Keratinocyte (primary cell): Measurements from ENCODE around the gene PIM2. TPM values are rescaled to one million over a fixed set of nuclear protein-coding genes. Genes with fewer than 3 reads are reported as not detected.

Experiments
- DNase-seq: peaks from one replicate; pipeline ENCODE4 v3.0.0-alpha.2; 2011; ENCODE audit warnings: low read depth, missing footprints, low spot score
- FAIRE-seq: peaks from 2 replicates; lab custom pipeline; 2011; peaks lifted over from hg19 to GRCh38; lab: Jason Lieb, UNC
- H2AFZ ChIP-seq: 2 replicates; pipeline ENCODE4 v1.6.0; 2012; ENCODE audit warnings: low read length, control low read depth, inconsistent platforms; ENCODE audit not compliant: control insufficient read depth
- H3K27ac ChIP-seq: 2 replicates; pipeline ENCODE4 v1.5.1; 2011; ENCODE audit warnings: low read length; ENCODE audit not compliant: control insufficient read depth, insufficient read depth
- H3K27me3 ChIP-seq: 3 replicates; pipeline ENCODE4 v1.6.0; 2011; ENCODE audit warnings: low read length; ENCODE audit not compliant: control insufficient read depth, insufficient read depth; ENCODE audit errors: extremely low read depth
- H3K36me3 ChIP-seq, 2 experiments: 2 replicates in 1 of 2; 3 replicates in 1 of 2; pipeline ENCODE4 v1.5.1; 2011; ENCODE audit warnings: low read length in 2 of 2, mild to moderate bottlenecking in 1 of 2; ENCODE audit not compliant: control insufficient read depth in 2 of 2, insufficient read depth in 2 of 2; ENCODE audit errors: extremely low read depth in 1 of 2
- H3K4me1 ChIP-seq: 3 replicates; pipeline ENCODE4 v1.5.1; 2011; ENCODE audit warnings: low read length; ENCODE audit not compliant: control insufficient read depth, insufficient read depth; ENCODE audit errors: extremely low read depth
- H3K4me2 ChIP-seq: 3 replicates; pipeline ENCODE4 v1.6.0; 2011; ENCODE audit warnings: low read depth, low read length; ENCODE audit not compliant: control insufficient read depth, insufficient read depth; ENCODE audit errors: extremely low read depth
- H3K4me3 ChIP-seq, 3 experiments: fragments of 200-600 bp in 1 of 3; sonication (generic) in 1 of 3; 2 replicates in 2 of 3; 3 replicates in 1 of 3; pipeline ENCODE4 v1.5.1; 2011 to 2016; ENCODE audit warnings: low read length in 3 of 3, mild to moderate bottlenecking in 3 of 3, control low read depth in 2 of 3, inconsistent platforms in 1 of 3, low read depth in 1 of 3, mixed read lengths in 1 of 3, mixed run types in 1 of 3, moderate library complexity in 1 of 3; ENCODE audit not compliant: control insufficient read depth in 2 of 3, insufficient read depth in 2 of 3; ENCODE audit errors: extremely low read depth in 1 of 3
- H3K79me2 ChIP-seq: 2 replicates; pipeline ENCODE4 v1.6.0; 2012; ENCODE audit warnings: low read length; ENCODE audit not compliant: control insufficient read depth, insufficient read depth
- H3K9ac ChIP-seq: 3 replicates; pipeline ENCODE4 v1.6.0; 2011; ENCODE audit warnings: low read length; ENCODE audit not compliant: control insufficient read depth, insufficient read depth; ENCODE audit errors: extremely low read depth
- H3K9me1 ChIP-seq: 3 replicates; pipeline ENCODE4 v1.6.0; 2011; ENCODE audit warnings: low read length; ENCODE audit not compliant: control insufficient read depth, insufficient read depth; ENCODE audit errors: extremely low read depth
- H3K9me3 ChIP-seq: 2 replicates; pipeline ENCODE4 v1.5.1; 2012; ENCODE audit warnings: low read depth, low read length; ENCODE audit not compliant: control insufficient read depth
- H4K20me1 ChIP-seq: 3 replicates; pipeline ENCODE4 v1.6.0; 2011; ENCODE audit warnings: low read length; ENCODE audit not compliant: control insufficient read depth, insufficient read depth; ENCODE audit errors: extremely low read depth
- EZH2 ChIP-seq: IDR thresholded peaks from one replicate; pipeline ENCODE4 v1.6.1; 2012; ENCODE audit warnings: inconsistent platforms, mild to moderate bottlenecking, low read length, moderate library complexity
- dilution Hi-C: fragments of 300-500 bp; cut with MboI; formaldehyde crosslinking; loops from one replicate; pipeline ENCODE4 v1.7.0; 2020; ENCODE audit warnings: low sequenced_read_pairs; ENCODE audit not compliant: extremely low pct_ligation_motif_present
- polyA plus RNA-seq, 5 experiments: library from polyadenylated mRNA; depleted of rRNA in 3 of 5; stranded (reverse) in 3 of 5; stranded (forward) in 1 of 5; unstranded in 1 of 5; fragments of >200 nt; gene quantifications; 1 replicate in 1 of 5; 2 replicates in 3 of 5; 3 replicates in 1 of 5; pipeline versions ENCODE4 v1.2.1 to v1.2.3, GENCODE V29; 2011 to 2012; ENCODE audit warnings: missing spikeins in 2 of 5, low read depth in 1 of 5, low replicate concordance in 1 of 5
- TF ChIP-seq, protein P1 (sequence below), 3 experiments: IDR thresholded peaks in 1 of 3; conservative IDR thresholded peaks in 1 of 3; optimal IDR thresholded peaks in 1 of 3; 2 replicates in 2 of 3; 3 replicates in 1 of 3; pipeline versions ENCODE3 to v1.5.1; 2011; ENCODE audit warnings: low read length in 3 of 3, mild to moderate bottlenecking in 3 of 3, moderate library complexity in 2 of 3, control low read depth in 1 of 3, inconsistent platforms in 1 of 3; ENCODE audit not compliant: insufficient read depth in 2 of 3; ENCODE audit errors: extremely low read depth in 1 of 3

The PIM2 gene
- polyA plus RNA-seq, 1 donor (not counting 4 experiments of a cell fraction or from before 2014, with no cell fraction given), result 9.9 TPM

DNA sequence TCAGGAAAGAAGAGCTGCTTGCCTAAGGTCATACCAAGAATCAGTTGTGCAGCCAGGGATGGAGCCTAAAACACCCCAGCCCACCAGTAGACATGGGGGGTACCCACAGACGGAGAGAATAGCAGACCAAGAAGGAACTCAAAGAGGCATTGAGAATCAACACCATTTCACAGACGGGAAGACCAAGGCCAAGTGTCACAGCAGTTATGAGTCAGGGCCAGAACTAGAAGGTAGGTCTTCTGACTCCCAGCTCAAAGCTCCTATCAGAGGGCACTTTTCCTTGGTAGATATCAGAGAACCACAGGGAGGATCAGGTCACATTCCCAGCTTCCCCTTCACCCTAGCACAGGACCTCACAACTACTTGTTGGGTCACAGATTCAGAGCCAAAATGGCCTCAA lies 24.1 kb upstream of the PIM2 start:
- H3K79me2 ChIP-seq, result peaks cover 43% of the 10 kb centered on the region
- no peaks in the 10 kb centered on the region for H3K9me3 ChIP-seq
- dilution Hi-C loops, result no loop called here
- H3K27ac ChIP-seq, result no peak overlapping the region
- H4K20me1 ChIP-seq, result no peaks in the 10 kb centered on the region
- H3K36me3 ChIP-seq, result peaks cover 4 to 6% of the 10 kb centered on the region in 2 experiments
- H3K27me3 ChIP-seq, result no peaks in the 10 kb centered on the region
- no peak for TF ChIP-seq EZH2
- TF ChIP-seq, protein P1, sequence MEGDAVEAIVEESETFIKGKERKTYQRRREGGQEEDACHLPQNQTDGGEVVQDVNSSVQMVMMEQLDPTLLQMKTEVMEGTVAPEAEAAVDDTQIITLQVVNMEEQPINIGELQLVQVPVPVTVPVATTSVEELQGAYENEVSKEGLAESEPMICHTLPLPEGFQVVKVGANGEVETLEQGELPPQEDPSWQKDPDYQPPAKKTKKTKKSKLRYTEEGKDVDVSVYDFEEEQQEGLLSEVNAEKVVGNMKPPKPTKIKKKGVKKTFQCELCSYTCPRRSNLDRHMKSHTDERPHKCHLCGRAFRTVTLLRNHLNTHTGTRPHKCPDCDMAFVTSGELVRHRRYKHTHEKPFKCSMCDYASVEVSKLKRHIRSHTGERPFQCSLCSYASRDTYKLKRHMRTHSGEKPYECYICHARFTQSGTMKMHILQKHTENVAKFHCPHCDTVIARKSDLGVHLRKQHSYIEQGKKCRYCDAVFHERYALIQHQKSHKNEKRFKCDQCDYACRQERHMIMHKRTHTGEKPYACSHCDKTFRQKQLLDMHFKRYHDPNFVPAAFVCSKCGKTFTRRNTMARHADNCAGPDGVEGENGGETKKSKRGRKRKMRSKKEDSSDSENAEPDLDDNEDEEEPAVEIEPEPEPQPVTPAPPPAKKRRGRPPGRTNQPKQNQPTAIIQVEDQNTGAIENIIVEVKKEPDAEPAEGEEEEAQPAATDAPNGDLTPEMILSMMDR (optimal IDR thresholded peaks at IDR 0.05 in 1 of 3, IDR thresholded peaks at IDR 0.05 in 1 of 3, conservative IDR thresholded peaks at IDR 0.05 in 1 of 3; ENCODE audit: extremely low read depth in 1 of 3, insufficient read depth in 2 of 3, low read length in 3 of 3), result no peak
- H3K4me2 ChIP-seq, result no peak overlapping the region
- no peaks in the 10 kb centered on the region for H3K4me1 ChIP-seq
- H3K9me1 ChIP-seq, result no peaks in the 10 kb centered on the region
- DNase-seq (no peak), FAIRE-seq (no peak)
- no peak overlapping the region for H3K9ac ChIP-seq
- no peak overlapping the region for H2AFZ ChIP-seq
- H3K4me3 ChIP-seq, result no peak overlapping the region

DNA sequence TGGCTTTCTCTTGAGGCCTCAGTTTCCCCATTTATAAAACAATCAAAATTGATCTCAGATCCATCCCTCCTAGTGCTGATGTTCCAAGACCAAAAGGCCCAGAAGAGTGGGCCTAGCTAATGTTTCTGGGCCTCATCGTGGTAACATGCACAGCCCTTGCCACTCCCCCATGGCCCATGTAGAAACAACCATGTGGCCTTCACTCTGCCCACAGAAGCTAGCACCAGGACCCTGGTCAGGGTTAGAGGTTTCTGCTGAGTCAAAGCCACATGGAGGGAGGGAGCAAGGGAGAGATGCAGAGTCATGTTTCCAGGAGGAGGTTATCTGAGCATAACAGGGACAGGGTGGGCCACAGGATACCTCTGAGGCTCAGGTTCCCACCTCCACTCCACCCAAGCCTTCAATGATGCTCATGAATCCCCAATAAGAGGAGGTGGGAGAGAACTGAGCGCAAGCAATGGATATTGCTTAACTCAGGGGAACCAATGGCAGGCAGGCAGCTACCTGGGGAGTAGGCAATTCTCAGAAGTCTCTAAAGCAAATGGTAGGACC lies 21.7 kb upstream of the PIM2 start:
- dilution Hi-C loops, result no loop called here
- H4K20me1 ChIP-seq, result no peaks in the 10 kb centered on the region
- DNase-seq (no peak), FAIRE-seq (no peak)
- no peak overlapping the region for H3K27ac ChIP-seq
- no peaks in the 10 kb centered on the region for H3K9me3 ChIP-seq
- H3K36me3 ChIP-seq, result peaks cover 2 to 6% of the 10 kb centered on the region in 2 experiments
- H3K27me3 ChIP-seq, result no peaks in the 10 kb centered on the region
- no peaks in the 10 kb centered on the region for H3K9me1 ChIP-seq
- no peak overlapping the region for H3K4me3 ChIP-seq
- no peak overlapping the region for H3K4me2 ChIP-seq
- H2AFZ ChIP-seq, result no peak overlapping the region
- H3K9ac ChIP-seq, result no peak overlapping the region
- H3K79me2 ChIP-seq, result peaks cover 35% of the 10 kb centered on the region
- TF ChIP-seq EZH2, result no peak
- TF ChIP-seq, protein P1 (optimal IDR thresholded peaks at IDR 0.05 in 1 of 3, IDR thresholded peaks at IDR 0.05 in 1 of 3, conservative IDR thresholded peaks at IDR 0.05 in 1 of 3; ENCODE audit: extremely low read depth in 1 of 3, insufficient read depth in 2 of 3, low read length in 3 of 3), result no peak
- no peaks in the 10 kb centered on the region for H3K4me1 ChIP-seq
